Endometrial microvascular endothelial cells (primary cell): Measurements from ENCODE around the gene SDSL. TPM values are rescaled to one million over a fixed set of nuclear protein-coding genes. Genes with fewer than 3 reads are reported as not detected.

Experiments used
- in situ Hi-C: cut with HindIII; loops from 2 replicates; pipeline ENCODE4 v1.10.0; 2017; ENCODE audit warnings: low sequenced_read_pairs, low pct_unique_long_range_greater_than_20kb; ENCODE audit errors: inconsistent ontology term
- total RNA-seq: library from RNA; depleted of rRNA; stranded (reverse); fragments of >200 nt; gene quantifications from one replicate; pipeline ENCODE4 v1.2.3, GENCODE V29; 2015; ENCODE audit errors: inconsistent ontology term

Gene SDSL
- total RNA-seq, 1 donor from 2014 or later = 8.6 TPM

GRCh38 chr12:113439606-113440030 is 17.4 kb downstream of the SDSL start:
- in situ Hi-C loops = no loop called here

GRCh38 chr12:113440336-113440735 is 18.2 kb downstream of the SDSL start:
- in situ Hi-C loops = no loop called here

- in situ Hi-C loops = no loop called here
These were observed 19.0 kb downstream of the SDSL start for GRCh38 chr12:113440947-113441782.

GRCh38 chr12:113443030-113443539 is 20.9 kb downstream of the SDSL start:
- in situ Hi-C loops = no loop called here

GRCh38 chr12:113445544-113446171 is 23.5 kb downstream of the SDSL start:
- in situ Hi-C loops = no loop called here

GRCh38 chr12:113448873-113449272 is 26.7 kb downstream of the SDSL start:
- in situ Hi-C loops = no loop called here

GRCh38 chr12:113449299-113449698 is 27.1 kb downstream of the SDSL start:
- in situ Hi-C loops = no loop called here

GRCh38 chr12:113449839-113450238 is 27.7 kb downstream of the SDSL start:
- in situ Hi-C loops = no loop called here

- in situ Hi-C loops = no loop called here
These were observed 30.3 kb downstream of the SDSL start for GRCh38 chr12:113452458-113452857.

GRCh38 chr12:113453330-113453729 is 31.1 kb downstream of the SDSL start:
- in situ Hi-C loops = no loop called here

- in situ Hi-C loops = no loop called here
These were observed 34.0 kb downstream of the SDSL start for GRCh38 chr12:113456199-113456598.

GRCh38 chr12:113456761-113457160 is 34.6 kb downstream of the SDSL start:
- in situ Hi-C loops = no loop called here

GRCh38 chr12:113457185-113457584 is 35.0 kb downstream of the SDSL start:
- in situ Hi-C loops = no loop called here

GRCh38 chr12:113457710-113458109 is 35.5 kb downstream of the SDSL start:
- in situ Hi-C loops = no loop called here

- in situ Hi-C loops = no loop called here
These were observed 37.8 kb downstream of the SDSL start for GRCh38 chr12:113459981-113460380.

- in situ Hi-C loops = no loop called here
These were observed 39.5 kb downstream of the SDSL start for GRCh38 chr12:113461666-113462065.

GRCh38 chr12:113462117-113462774 is 40.1 kb downstream of the SDSL start:
- in situ Hi-C loops = no loop called here

GRCh38 chr12:113462998-113463745 is 41.0 kb downstream of the SDSL start:
- in situ Hi-C loops = no loop called here
